Naive B cell (primary cell): ENCODE measurements around the gene FOXL2NB. TPM values are rescaled to one million over a fixed set of nuclear protein-coding genes. Genes with fewer than 3 reads are reported as not detected.
A peak's percentile ranks its signal among the peaks of the same experiment; 100 is the strongest.
"Not testable (repeated sequence)": the region's sequence is repeated elsewhere in the genome, so short reads cannot be mapped to it uniquely, and the experiment has no call there.

ENCODE experiments used
- ATAC-seq, 2 donors: fragments of 150-1000 bp; cut with Tn5 transposase; 2 replicates each; pipeline ENCODE4 v1.10.0; 2021; ENCODE audit warnings: low read depth in 2 of 2, mild to moderate bottlenecking in 2 of 2, moderate library complexity in 2 of 2
- DNase-seq: peaks from one replicate; pipeline ENCODE4 v3.0.0; 2022
- H3K27ac Mint-ChIP-seq, 6 donors: one replicate each; pipeline ENCODE4 v1.8.0; 2020 to 2022; ENCODE audit warnings: mild to moderate bottlenecking in 6 of 6, mixed read lengths in 6 of 6, moderate library complexity in 5 of 6, inconsistent platforms in 2 of 6
- H3K27me3 Mint-ChIP-seq, 3 donors: one replicate each; pipeline ENCODE4 v1.8.0; 2021 to 2022; ENCODE audit warnings: mixed read lengths in 3 of 3, mild to moderate bottlenecking in 1 of 3
- H3K36me3 Mint-ChIP-seq, 2 donors: one replicate each; pipeline ENCODE4 v1.8.0; 2020 to 2022; ENCODE audit warnings: mixed read lengths in 2 of 2, inconsistent platforms in 1 of 2, mild to moderate bottlenecking in 1 of 2
- H3K4me1 Mint-ChIP-seq, 3 donors: one replicate each; pipeline ENCODE4 v1.8.0; 2020 to 2022; ENCODE audit warnings: mixed read lengths in 3 of 3, inconsistent platforms in 1 of 3, mild to moderate bottlenecking in 1 of 3, moderate library complexity in 1 of 3
- H3K4me3 Mint-ChIP-seq, 8 donors: one replicate each; pipeline ENCODE4 v1.8.0; 2020 to 2022; ENCODE audit warnings: mild to moderate bottlenecking in 8 of 8, mixed read lengths in 8 of 8, moderate library complexity in 8 of 8, inconsistent platforms in 2 of 8
- H3K9me3 Mint-ChIP-seq, 7 donors: one replicate each; pipeline ENCODE4 v1.8.0; 2020 to 2022; ENCODE audit warnings: mixed read lengths in 7 of 7, mild to moderate bottlenecking in 5 of 7, inconsistent platforms in 2 of 7, moderate library complexity in 1 of 7
- polyA plus RNA-seq, 6 donors: library from polyadenylated mRNA; unstranded; fragments of 300-500 nt; fragmentation: Illumina TruSeq; gene quantifications; one replicate each; pipeline ENCODE4 v1.2.3, GENCODE V29; 2021; ENCODE audit warnings: low read depth in 6 of 6

Gene FOXL2NB
- polyA plus RNA-seq, 6 donors from 2014 or later = not detected

DNA sequence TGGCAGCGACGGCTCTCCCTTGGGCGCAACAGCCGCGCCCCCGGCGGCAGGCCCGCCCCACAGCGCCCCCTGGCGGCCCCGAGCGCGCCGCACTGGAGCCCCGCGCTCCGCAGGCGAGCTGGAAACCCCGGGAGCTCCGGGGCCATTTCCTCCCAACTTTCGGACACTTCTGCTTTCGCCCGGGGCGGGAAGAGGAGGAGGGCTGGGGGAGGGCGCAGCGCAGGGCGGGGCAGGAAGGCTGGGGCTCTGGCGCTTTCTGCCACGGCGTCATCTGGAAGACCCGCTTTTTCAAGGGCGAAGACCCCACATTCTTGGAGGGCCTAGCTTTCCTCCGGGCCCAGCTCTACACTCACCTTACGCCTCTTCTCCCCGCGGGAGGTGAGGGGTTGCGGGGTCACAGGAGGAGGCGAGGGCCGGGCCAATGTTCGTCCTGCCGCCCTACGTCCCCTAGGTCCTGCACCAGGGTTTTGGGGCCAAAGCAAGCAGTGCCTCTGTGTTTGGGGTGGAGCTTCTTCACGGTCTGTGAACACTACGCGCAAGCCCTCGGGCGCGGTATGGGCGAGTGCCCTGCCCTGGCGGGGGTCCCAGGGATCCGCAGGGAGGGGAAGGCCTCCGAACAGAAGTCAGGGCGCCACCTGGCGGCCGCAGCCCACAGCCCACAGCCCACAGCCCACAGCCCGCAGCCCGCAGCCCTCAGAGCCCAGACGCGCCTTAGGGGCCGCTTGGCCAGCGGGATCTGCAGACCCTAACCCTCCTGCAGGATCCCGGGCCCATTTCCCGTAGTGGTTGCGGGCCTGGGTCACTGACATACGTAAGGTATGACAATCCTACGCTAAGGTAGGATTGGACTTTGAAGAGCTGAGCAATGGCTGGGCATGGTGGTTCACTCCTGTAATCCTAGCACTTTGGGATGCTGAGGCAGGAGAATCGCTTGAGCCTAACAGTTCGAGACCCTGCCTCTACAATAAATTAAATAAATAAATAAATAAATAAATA, 31.2 kb upstream of the FOXL2NB start:
- peak overlapping the region; percentile 74 to 91 (median 88) for H3K4me3 Mint-ChIP-seq

DNA sequence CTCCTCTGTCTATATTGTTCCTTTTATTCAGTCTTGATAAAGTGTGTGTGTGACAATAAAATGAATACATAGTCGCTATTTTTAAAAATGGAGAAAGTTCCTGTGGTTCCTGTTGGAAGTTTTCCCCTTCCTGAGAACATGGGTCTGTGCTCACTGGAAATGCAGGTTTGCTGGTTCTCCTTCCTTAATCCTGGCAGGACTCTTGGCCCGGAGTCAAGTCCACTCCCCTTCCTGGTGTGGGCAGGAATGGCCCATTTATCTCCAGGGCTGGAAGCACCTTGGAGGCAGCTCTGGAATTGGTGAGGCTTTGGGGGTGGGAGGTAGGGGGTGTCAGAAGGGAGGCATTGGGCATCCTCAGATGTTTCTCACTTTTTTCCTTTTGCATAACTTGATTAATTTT, 30.2 kb upstream of the FOXL2NB start:
- DNase-seq (no peak), ATAC-seq (no peak)
- peak overlapping the region in 4 of 8 donors; percentile 17 to 57 (median 43) for H3K4me3 Mint-ChIP-seq
- H3K4me1 Mint-ChIP-seq = peaks cover 5 to 15% (median 10%) of the 10 kb centered on the region in 3 donors
- no peaks in the 10 kb centered on the region for H3K9me3 Mint-ChIP-seq
- no peaks in the 10 kb centered on the region for H3K36me3 Mint-ChIP-seq
- peaks cover 10 to 16% (median 14%) of the 10 kb centered on the region in 3 donors for H3K27me3 Mint-ChIP-seq
- no peak overlapping the region for H3K27ac Mint-ChIP-seq

More for the DNA sequence above, 31.2 kb upstream of the FOXL2NB start:
- Mint-ChIP-seq H3K4me1 (peaks cover 5 to 15% (median 10%) of the 10 kb centered on the region in 3 donors), H3K27me3 (peaks cover 6 to 16% (median 8%) of the 10 kb centered on the region in 3 donors), H3K27ac (peak overlapping the region in 4 of 6 donors; percentile 50 to 97 (median 80)), H3K9me3 (no peaks in the 10 kb centered on the region), H3K36me3 (no peaks in the 10 kb centered on the region)
- peak; percentile 84 to 88 for ATAC-seq
- DNase-seq = peak; percentile 78

DNA sequence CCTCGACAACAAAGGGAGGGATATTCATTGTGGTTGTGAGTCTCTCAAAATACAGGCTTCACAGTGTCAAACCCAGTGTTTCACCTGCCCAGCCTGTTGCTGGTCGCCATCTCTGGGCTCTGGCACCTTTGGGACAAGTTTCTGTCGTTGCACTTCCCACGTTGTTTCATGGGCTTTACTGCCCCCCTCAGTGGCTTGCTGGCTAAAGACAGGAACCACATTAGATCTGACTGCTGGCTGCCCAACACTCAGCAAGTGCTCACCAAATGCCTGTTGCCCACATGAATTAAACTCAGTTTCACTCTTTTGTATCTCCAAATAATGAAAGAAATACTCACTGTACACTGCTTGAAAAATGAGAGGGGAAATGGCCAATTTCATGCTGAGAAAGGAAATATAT, 27.7 kb upstream of the FOXL2NB start:
- H3K4me3 Mint-ChIP-seq = peak overlapping the region in 1 of 8 donors; percentile 9
- H3K27me3 Mint-ChIP-seq = peaks cover 15 to 27% (median 25%) of the 10 kb centered on the region in 3 donors
- H3K27ac Mint-ChIP-seq = no peak overlapping the region
- no peaks in the 10 kb centered on the region for H3K9me3 Mint-ChIP-seq
- ATAC-seq (no peak), DNase-seq (no peak)
- peaks cover 10 to 21% (median 10%) of the 10 kb centered on the region in 3 donors for H3K4me1 Mint-ChIP-seq
- no peaks in the 10 kb centered on the region for H3K36me3 Mint-ChIP-seq

DNA sequence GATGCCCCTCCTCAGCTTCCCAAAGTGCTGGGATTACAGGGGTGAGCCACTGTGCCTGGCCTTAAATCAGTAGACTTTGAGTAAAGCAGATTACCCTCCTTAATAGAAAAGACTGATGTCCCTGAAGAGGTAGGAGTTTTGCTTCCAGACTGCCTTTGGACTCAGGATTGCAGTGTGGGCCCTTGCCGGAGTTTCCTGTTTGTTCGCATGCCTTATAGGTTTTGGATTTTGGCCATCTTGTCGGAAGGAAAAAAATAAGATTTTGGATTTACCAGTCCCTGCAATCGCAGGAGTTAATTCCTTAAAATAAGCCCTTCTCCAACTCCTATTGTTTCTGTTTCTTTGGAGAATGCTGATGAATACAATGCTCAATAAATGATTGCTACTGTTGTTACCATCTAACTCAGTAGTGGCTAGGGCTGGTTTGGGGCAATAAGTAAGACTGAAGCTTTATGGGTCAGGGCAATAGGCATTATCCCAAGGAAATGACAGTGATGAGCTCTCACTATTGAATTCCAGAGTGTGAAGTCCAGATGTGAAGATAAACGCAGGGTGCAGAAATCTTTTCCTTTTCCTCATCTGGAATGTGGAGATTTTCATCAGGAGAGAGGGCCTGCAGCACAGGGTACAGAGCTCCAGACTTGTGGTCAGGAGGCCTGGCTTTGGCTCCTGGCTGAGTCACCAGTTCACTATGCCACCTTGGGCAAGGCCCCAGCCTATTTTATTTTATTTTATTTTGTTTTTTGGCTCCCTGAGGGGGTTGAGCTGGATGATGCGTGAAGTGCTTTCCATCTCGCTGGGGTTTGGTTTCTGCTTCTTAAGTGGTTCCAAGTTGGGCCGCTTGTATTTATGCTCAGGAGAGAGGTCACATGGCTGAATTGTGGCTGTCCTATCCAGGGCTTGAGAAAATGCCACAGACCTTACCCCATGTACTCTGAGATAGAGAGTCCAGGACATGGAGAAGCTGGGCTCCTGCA, 25.4 kb upstream of the FOXL2NB start:
- peaks cover 2 to 6% (median 5%) of the 10 kb centered on the region in 3 donors for H3K4me1 Mint-ChIP-seq

DNA sequence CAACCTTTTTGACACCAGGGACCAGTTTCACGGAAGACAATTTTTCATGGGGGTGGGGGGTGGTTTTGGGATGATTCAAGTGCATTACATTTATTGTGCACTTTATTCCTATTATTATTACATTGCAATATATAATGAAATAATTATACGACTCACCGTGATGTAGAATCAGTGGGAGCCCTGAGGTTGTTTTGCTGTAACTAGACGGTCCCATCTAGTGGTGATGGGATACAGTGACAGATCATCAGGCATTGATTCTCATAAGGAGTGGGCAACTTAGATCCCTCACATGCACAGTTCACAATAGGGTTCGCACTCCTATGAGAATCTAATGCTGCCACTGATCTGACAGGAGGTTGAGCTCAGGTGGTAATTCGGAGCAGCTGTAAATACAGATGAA, 24.6 kb upstream of the FOXL2NB start:
- peaks cover 29 to 49% (median 40%) of the 10 kb centered on the region in 3 donors for H3K27me3 Mint-ChIP-seq
- H3K36me3 Mint-ChIP-seq, DNase-seq, ATAC-seq, H3K4me3 Mint-ChIP-seq, H3K27ac Mint-ChIP-seq, H3K4me1 Mint-ChIP-seq, H3K9me3 Mint-ChIP-seq: not testable (repeated sequence)

More for the DNA sequence above, 25.4 kb upstream of the FOXL2NB start:
- DNase-seq (no peak), ATAC-seq (no peak)
- peak overlapping the region in 1 of 6 donors; percentile 61 for H3K27ac Mint-ChIP-seq
- H3K36me3 Mint-ChIP-seq = no peaks in the 10 kb centered on the region
- H3K27me3 Mint-ChIP-seq = peaks cover 21 to 44% (median 32%) of the 10 kb centered on the region in 3 donors
- H3K9me3 Mint-ChIP-seq = no peaks in the 10 kb centered on the region
- no peak overlapping the region for H3K4me3 Mint-ChIP-seq

DNA sequence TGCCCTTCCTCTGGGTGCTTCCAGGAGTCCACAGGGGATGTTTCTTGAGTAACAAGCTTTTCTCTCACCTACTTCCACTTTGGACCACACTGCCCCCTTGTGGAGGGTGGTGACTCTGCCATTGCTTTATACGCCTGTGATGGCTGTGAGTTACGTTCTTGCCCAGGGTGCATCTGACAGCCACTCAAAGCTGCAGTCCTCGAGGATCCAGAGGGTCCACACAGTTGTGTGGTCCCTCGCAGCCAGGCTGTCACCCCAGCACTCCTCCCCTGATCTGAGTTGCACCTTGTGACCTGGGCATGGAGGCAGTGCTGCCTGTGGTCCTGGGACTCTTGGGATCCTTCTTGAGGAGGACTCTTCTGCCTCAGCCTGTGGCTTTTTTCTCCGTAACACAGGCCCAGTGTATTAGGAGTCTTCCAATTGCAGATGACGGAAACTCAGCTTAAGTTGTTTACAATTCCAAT, 23.5 kb upstream of the FOXL2NB start:
- Mint-ChIP-seq H3K4me3 (peak overlapping the region in 2 of 8 donors; percentile 28 to 56), H3K27ac (no peak overlapping the region), H3K4me1 (peaks cover 0 to 6% (median 5%) of the 10 kb centered on the region in 3 donors), H3K27me3 (peaks cover 30 to 50% (median 40%) of the 10 kb centered on the region in 3 donors), H3K36me3 (no peaks in the 10 kb centered on the region), H3K9me3 (no peaks in the 10 kb centered on the region)
- ATAC-seq (peak; percentile 88 to 92), DNase-seq (peak; percentile 71)

DNA sequence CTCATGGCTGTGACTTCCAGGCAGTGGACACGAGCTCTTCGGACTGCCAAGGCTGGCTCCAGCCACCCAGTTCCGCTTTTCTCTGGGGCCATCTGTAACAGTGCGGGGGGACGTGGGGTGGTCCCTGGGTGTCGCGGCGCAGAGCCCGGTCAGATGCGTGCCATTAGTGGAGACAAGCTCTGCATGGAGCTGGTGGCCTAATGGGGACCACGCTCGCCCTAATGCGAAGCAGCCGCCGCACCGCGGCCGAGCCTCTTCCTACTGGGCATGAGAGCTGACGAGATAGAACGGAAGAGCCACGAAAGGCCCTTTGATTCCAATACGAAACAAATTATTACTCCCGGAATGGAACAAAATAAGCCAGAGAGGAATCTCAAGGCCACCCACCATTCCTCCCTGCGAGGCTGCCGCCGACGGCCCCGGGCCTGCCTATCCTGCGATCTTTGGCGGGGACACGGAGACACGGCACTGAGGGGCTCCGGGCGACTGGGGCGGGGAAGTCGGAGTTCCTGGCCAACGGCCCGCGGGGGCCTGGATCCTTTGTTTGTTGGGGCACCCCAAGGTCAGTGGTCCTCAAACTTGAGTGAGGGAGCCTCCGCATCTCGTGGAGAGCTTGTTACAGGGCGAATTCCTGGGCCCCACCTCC, 18.2 kb upstream of the FOXL2NB start:
- H3K27me3 Mint-ChIP-seq = peaks cover 37 to 82% (median 45%) of the 10 kb centered on the region in 3 donors
- H3K4me3 Mint-ChIP-seq = no peak overlapping the region
- H3K36me3 Mint-ChIP-seq = no peaks in the 10 kb centered on the region
- no peak for ATAC-seq
- peaks cover 0 to 2% (median 0%) of the 10 kb centered on the region in 7 donors for H3K9me3 Mint-ChIP-seq
- no peak overlapping the region for H3K27ac Mint-ChIP-seq
- DNase-seq = no peak
- H3K4me1 Mint-ChIP-seq = no peaks in the 10 kb centered on the region

DNA sequence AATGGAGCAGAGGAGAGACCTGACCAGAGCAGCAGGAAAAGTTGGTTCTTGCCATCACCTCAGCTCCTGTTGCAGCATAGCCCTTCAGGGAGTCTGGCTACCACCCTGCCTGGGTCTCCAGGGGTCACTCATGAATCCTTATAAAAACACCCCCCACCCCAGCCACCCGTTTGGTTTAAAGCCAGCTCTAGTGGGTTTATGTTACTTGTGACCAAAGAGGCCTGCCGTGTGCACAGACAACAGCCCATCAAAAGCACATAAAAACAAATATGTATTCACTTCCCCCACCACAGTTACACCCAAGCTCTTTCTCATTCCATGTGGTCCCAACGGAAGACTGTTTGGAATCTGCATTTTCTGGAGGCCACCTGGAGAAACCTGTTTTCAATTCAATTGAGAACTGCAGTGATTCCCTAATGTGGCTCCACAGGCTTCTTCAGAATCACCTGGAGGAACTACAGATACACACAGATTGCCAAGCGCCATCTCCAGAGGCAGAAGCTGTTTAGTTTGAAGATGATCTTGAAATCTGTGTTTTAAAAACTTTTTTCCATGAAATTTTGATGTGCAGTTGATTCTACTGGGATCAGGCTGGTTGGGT, 13.8 kb upstream of the FOXL2NB start:
- DNase-seq (no peak), ATAC-seq (no peak)
- no peak overlapping the region for H3K4me3 Mint-ChIP-seq
- no peaks in the 10 kb centered on the region for H3K36me3 Mint-ChIP-seq
- peaks cover 9 to 27% (median 24%) of the 10 kb centered on the region in 3 donors for H3K4me1 Mint-ChIP-seq
- H3K9me3 Mint-ChIP-seq = peaks cover 0 to 2% (median 0%) of the 10 kb centered on the region in 7 donors
- no peak overlapping the region for H3K27ac Mint-ChIP-seq
- H3K27me3 Mint-ChIP-seq = peaks cover 63 to 95% (median 69%) of the 10 kb centered on the region in 3 donors

DNA sequence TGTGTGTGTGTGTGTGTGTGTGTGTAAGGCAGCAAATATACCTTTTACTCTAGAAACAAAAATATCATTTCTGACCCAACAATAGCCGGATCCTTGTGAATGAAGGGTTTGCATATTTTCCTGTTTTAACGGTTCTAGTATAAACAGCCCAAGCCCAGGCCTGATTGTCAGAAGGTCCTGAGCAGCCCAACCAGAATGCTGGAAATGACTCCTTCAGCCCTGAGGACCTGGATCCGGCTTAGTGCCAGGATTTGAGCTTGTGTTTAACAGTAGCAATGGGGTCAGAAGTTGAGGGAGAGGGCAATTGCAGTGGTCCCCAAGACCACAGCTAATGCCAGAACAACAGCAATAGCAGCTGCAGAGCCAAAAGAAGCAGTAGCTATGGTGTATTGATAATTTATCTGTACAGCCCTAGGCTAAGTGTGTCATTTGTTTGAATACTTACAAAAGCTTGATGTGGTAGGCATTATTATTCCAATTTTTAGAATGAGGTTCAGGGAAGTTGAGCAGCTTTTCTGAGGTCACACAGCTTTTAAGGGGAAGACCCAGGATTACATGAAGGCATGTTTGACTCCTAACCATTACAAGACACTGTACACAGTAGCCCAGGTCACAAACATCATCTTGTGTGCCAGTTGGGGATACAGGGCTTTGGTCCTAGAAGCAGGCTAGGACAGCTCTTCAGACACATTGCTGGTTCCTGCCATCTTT, 12.9 kb upstream of the FOXL2NB start:
- Mint-ChIP-seq H3K9me3 (peaks cover 0 to 2% (median 0%) of the 10 kb centered on the region in 7 donors), H3K4me1 (peaks cover 14 to 37% (median 32%) of the 10 kb centered on the region in 3 donors), H3K27ac (no peak overlapping the region), H3K36me3 (no peaks in the 10 kb centered on the region), H3K4me3 (peak overlapping the region in 1 of 8 donors; percentile 12), H3K27me3 (peaks cover 71 to 95% (median 78%) of the 10 kb centered on the region in 3 donors)
- ATAC-seq (no peak), DNase-seq (no peak)

DNA sequence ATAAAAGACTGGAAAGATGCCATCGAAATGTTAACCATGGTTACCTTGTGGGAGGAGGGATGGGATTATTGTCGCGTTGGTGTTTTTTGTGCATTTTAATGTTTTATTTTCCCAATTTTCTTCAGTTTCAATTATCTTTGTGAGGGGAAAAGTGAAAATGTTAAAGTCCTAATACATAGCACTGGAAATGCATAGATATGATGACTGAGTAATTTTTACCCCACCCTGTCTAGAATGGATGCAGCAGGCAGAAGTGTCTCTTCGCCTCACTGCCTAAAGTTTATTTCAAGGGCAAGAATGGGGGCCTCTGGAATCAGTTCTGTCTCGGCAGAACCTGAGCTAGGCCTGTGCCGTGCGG, 11.5 kb upstream of the FOXL2NB start:
- no peaks in the 10 kb centered on the region for H3K36me3 Mint-ChIP-seq
- H3K27me3 Mint-ChIP-seq = peaks cover 75 to 93% (median 78%) of the 10 kb centered on the region in 3 donors
- H3K4me3 Mint-ChIP-seq = peak overlapping the region; percentile 53 to 85 (median 78)
- peaks cover 14 to 40% (median 38%) of the 10 kb centered on the region in 3 donors for H3K4me1 Mint-ChIP-seq
- DNase-seq (no peak), ATAC-seq (peak in 1 of 2 donors; percentile 3)
- peaks cover 0 to 2% (median 0%) of the 10 kb centered on the region in 7 donors for H3K9me3 Mint-ChIP-seq
- peak overlapping the region in 2 of 6 donors; percentile 56 to 59 for H3K27ac Mint-ChIP-seq

DNA sequence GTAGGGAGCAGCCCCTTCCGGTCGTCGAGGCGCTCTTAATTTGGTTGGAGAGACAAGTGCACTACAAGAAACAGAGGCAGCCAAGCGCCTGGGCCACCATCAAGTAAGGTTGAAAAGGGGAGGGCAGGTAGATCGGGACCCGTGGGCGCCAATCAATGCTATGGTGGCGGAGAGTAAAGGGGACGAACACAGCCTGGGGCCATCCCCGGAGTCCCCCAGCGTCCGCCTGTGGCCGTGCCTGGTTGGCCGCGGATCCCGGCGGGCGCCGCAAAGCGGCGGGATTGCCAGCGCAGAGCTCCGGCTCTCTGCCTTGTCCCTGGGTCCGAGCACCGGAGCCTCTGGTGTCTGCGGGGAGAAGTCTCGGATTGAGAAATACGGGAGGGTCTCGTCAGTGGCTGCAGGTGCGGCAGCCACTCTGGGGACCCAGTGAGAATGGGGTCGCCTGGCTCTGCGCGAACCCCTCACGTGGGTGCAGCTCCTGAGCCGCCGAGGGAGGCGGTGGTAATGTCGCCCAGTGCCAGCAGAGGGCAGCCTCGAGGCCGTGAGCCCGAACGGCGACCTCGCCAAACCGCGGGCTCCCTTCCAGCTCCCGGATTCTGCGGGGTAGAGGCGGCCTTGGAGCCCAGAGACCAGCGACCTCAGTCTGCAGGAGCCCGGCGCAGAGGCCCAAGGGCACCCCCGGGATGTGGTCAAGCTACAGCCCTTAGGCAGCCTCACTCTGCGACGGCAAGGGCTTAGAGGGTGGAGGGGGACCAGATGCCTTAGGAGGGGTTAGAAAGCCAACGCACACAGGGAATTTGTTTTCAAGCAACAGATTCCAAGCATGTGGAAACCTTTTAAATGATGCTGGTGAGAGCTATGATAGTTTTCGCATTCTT, 10.9 kb upstream of the FOXL2NB start:
- H3K27me3 Mint-ChIP-seq = peaks cover 75 to 93% (median 78%) of the 10 kb centered on the region in 3 donors
- peak overlapping the region in 2 of 6 donors; percentile 56 to 59 for H3K27ac Mint-ChIP-seq
- DNase-seq (peak; percentile 57), ATAC-seq (peak; percentile 65 to 71)
- no peaks in the 10 kb centered on the region for H3K9me3 Mint-ChIP-seq
- H3K36me3 Mint-ChIP-seq = no peaks in the 10 kb centered on the region
- H3K4me3 Mint-ChIP-seq = peak overlapping the region; percentile 53 to 85 (median 78)
- peaks cover 14 to 40% (median 38%) of the 10 kb centered on the region in 3 donors for H3K4me1 Mint-ChIP-seq
